Activated CD4-positive, alpha-beta memory T cell treated with anti-CD3 and anti-CD28 coated beads for 36 hours (primary cell): Measurements from ENCODE around the gene DCAF4. TPM values are rescaled to one million over a fixed set of nuclear protein-coding genes. Genes with fewer than 3 reads are reported as not detected.

ENCODE experiments used
- CTCF ChIA-PET: fragments of 350-600 bp; sonication (Branson Sonifier 250); formaldehyde crosslinking; loops from one replicate; lab custom pipeline; 2021; ENCODE audit warnings: antibody characterized with exemption, inconsistent platforms; lab: Charles Lee
- POLR2A ChIA-PET: fragments of 350-600 bp; sonication (Branson Sonifier 250); formaldehyde crosslinking; loops from one replicate; lab custom pipeline; 2021; ENCODE audit warnings: antibody characterized with exemption; lab: Charles Lee
- DNase-seq: peaks from one replicate; pipeline ENCODE4 v3.0.0-alpha.2; 2020
- H3K27ac Mint-ChIP-seq: one replicate; pipeline ENCODE4 v1.8.0; 2021; ENCODE audit warnings: mixed read lengths
- H3K27me3 Mint-ChIP-seq: one replicate; pipeline ENCODE4 v1.8.0; 2021; ENCODE audit warnings: mixed read lengths
- H3K36me3 Mint-ChIP-seq: one replicate; pipeline ENCODE4 v1.8.0; 2021; ENCODE audit warnings: mixed read lengths
- H3K4me1 Mint-ChIP-seq: one replicate; pipeline ENCODE4 v1.8.0; 2021; ENCODE audit warnings: low read depth, mixed read lengths
- H3K4me3 Mint-ChIP-seq: one replicate; pipeline ENCODE4 v1.8.0; 2021; ENCODE audit warnings: mild to moderate bottlenecking, mixed read lengths
- H3K9me3 Mint-ChIP-seq: one replicate; pipeline ENCODE4 v1.8.0; 2021; ENCODE audit warnings: mixed read lengths
- intact Hi-C: fragments of 100-400 bp; cut with micrococcal nuclease; formaldehyde crosslinking; loops from one replicate; pipeline ENCODE4 v1.15.1; 2023
- total RNA-seq, 2 experiments: library from RNA; stranded (reverse); gene quantifications; one replicate each; pipeline ENCODE4 v1.2.3, GENCODE V29; 2021

DCAF4 gene, protein sequence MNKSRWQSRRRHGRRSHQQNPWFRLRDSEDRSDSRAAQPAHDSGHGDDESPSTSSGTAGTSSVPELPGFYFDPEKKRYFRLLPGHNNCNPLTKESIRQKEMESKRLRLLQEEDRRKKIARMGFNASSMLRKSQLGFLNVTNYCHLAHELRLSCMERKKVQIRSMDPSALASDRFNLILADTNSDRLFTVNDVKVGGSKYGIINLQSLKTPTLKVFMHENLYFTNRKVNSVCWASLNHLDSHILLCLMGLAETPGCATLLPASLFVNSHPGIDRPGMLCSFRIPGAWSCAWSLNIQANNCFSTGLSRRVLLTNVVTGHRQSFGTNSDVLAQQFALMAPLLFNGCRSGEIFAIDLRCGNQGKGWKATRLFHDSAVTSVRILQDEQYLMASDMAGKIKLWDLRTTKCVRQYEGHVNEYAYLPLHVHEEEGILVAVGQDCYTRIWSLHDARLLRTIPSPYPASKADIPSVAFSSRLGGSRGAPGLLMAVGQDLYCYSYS
- total RNA-seq: 10 to 100 TPM; 13.4 to 13.6 TPM

DNA sequence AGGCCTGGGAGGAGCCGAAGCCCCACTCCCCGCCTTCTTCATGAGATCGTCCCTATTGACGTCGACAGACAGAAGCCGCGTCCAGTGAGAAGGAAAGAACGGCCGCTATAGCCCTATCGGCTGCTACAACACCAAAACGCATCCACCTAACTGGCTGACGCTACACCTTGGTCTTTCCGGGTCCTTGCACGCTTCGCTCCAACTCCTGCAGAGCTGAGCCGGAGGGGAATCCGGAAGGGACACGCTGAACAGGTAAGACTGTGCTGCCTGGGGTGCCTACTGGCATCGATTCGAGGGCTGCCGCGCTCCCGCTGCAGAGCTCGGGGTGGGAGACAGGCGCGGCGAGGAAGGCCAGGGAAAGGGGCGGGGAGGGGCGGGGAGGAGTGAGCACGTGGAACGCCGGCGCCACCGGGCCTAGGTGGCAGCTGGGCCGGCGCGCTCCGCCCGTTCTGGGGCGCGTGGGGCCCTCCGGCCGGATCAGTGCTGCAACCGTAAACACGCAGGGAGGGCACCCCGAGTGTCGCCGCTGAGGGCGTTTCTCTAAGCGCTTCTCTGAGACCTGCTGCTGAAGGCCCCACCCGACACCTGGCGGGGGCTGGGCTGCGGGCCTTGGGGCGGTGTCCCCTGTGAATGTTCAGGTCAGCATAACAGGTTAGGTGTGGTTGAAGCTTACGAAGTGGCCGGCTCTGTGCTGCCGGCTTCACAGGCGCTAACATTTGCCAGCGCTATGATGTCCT lies at the start of gene DCAF4:
TSS of gene DCAF4 (plus strand) at position 173 of the 737 bp plus-strand sequence. CDS start 11,515 bp downstream, outside the sequence.
- peak; percentile 97 for DNase-seq
- ChIA-PET CTCF (interaction anchor here (1.8 to 3.2 kb wide), 2 partner anchors 22 kb away, joined by 8 to 15 read pairs; no protein-coding TSS in a partner anchor), POLR2A (interaction anchor here (0.8 to 1.1 kb wide), 3 partner anchors 100 to 301 kb away, joined by 3 to 4 read pairs (median 3); partner anchors contain the start of genes RBM25 and ZFYVE1)
- Mint-ChIP-seq H3K4me1 (peaks cover 18% of the 10 kb centered on the region), H3K9me3 (no peaks in the 10 kb centered on the region), H3K27ac (peak within 1 kb of the TSS; percentile 69), H3K36me3 (peaks cover 2% of the 10 kb centered on the region), H3K4me3 (peak within 1 kb of the TSS; percentile 91), H3K27me3 (peaks cover 2% of the 10 kb centered on the region)
- intact Hi-C loops: loop anchor here (1.0 to 2.0 kb wide), 2 partner anchors 100 to 132 kb away; partner anchors contain the start of genes RBM25 and ZFYVE1

- Mint-ChIP-seq H3K4me3 (no peak overlapping the region), H3K27me3 (no peaks in the 10 kb centered on the region), H3K9me3 (peaks cover 4% of the 10 kb centered on the region), H3K36me3 (peaks cover 2% of the 10 kb centered on the region), H3K27ac (no peak overlapping the region), H3K4me1 (peaks cover 5% of the 10 kb centered on the region)
- ChIA-PET CTCF (no interaction called here), POLR2A (no interaction called here)
- no peak for DNase-seq
- intact Hi-C loops: no loop called here
These were observed 49.6 kb upstream of the DCAF4 start for GRCh38 chr14:72876710-72877063.

DNA sequence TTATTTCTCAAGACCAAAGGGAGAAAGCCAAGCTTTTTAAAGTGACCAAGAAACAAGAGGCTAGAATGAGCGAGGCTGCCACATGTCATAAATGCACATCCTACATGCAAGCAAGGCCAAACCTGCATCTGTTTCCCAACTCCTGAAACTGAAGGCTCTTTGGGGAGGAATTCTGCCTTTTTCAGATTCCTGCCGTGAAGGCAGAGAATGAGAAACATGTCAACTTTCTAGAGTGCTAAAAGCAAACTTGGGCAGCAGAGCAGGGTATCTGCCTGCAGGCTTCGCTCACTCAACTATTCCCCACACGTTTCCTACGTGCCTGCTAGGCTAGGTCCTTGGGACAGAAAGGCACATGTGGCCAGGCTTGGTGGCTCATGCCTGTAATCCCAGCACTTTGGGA lies 47.5 kb upstream of the DCAF4 start:
- H3K27ac Mint-ChIP-seq: no peak overlapping the region
- no peaks in the 10 kb centered on the region for H3K9me3 Mint-ChIP-seq

DNA sequence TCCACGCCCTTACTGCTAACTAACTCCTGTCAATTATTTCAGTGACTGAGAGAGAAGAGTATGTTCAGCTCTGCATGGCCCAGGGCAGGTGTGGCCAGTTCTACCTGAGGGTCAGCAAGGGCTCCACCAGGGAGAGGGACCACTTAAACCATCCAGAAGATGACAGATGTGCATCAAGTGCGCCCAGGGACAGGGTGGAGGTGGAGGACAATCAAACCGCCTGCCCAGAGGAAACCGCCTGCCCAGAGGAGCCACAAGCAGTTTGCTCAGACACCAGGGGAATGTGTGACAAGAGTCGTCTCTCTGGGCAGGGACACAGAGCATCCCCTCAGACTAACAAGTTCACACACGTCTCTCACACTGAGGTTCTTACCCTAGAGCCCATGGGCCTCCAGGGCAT lies 46.8 kb upstream of the DCAF4 start:
- intact Hi-C loops: no loop called here
- no peak for DNase-seq
- peaks cover 5% of the 10 kb centered on the region for H3K4me1 Mint-ChIP-seq
- CTCF ChIA-PET: no interaction called here
- POLR2A ChIA-PET: no interaction called here
- no peak overlapping the region for H3K27ac Mint-ChIP-seq
- no peaks in the 10 kb centered on the region for H3K36me3 Mint-ChIP-seq
- H3K9me3 Mint-ChIP-seq: no peaks in the 10 kb centered on the region
- no peak overlapping the region for H3K4me3 Mint-ChIP-seq
- peaks cover 3% of the 10 kb centered on the region for H3K27me3 Mint-ChIP-seq

More for the DNA sequence above, 47.5 kb upstream of the DCAF4 start:
- intact Hi-C loops: no loop called here
- H3K4me1 Mint-ChIP-seq: peaks cover 5% of the 10 kb centered on the region
- POLR2A ChIA-PET: no interaction called here
- CTCF ChIA-PET: no interaction called here
- H3K27me3 Mint-ChIP-seq: peaks cover 3% of the 10 kb centered on the region
- H3K4me3 Mint-ChIP-seq: no peak overlapping the region
- DNase-seq: no peak
- H3K36me3 Mint-ChIP-seq: no peaks in the 10 kb centered on the region

GRCh38 chr14:72880164-72880563 lies 46.1 kb upstream of the DCAF4 start:
- CTCF ChIA-PET: no interaction called here
- peaks cover 3% of the 10 kb centered on the region for H3K27me3 Mint-ChIP-seq
- POLR2A ChIA-PET: no interaction called here
- no peaks in the 10 kb centered on the region for H3K9me3 Mint-ChIP-seq
- H3K27ac Mint-ChIP-seq: no peak overlapping the region
- peaks cover 5% of the 10 kb centered on the region for H3K4me1 Mint-ChIP-seq
- DNase-seq: no peak
- H3K36me3 Mint-ChIP-seq: no peaks in the 10 kb centered on the region
- intact Hi-C loops: no loop called here
- no peak overlapping the region for H3K4me3 Mint-ChIP-seq

DNA sequence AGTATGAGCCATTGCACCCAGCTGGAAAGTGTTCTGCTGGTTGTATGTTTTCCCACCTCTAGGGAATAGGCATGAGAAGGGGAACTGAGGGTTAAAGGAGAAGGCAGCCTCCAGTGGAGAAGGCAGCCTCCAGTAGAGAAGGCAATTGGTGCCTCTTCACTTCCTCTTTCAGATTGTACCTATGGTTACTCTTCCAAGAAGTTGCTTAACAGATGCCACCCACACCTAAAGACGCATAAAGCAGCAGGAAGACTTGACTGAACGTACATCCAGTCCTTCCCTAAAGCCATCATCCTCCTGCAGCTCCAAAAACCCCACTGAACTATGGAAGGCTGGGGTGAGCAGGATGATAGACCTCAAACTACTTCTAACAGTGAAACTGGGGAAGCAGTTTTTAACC lies 45.4 kb upstream of the DCAF4 start:
- CTCF ChIA-PET: no interaction called here
- no peak overlapping the region for H3K27ac Mint-ChIP-seq
- no peak overlapping the region for H3K4me3 Mint-ChIP-seq
- POLR2A ChIA-PET: no interaction called here
- H3K27me3 Mint-ChIP-seq: peaks cover 3% of the 10 kb centered on the region
- DNase-seq: no peak
- H3K36me3 Mint-ChIP-seq: no peaks in the 10 kb centered on the region
- intact Hi-C loops: no loop called here
- peaks cover 5% of the 10 kb centered on the region for H3K4me1 Mint-ChIP-seq
- H3K9me3 Mint-ChIP-seq: no peaks in the 10 kb centered on the region

DNA sequence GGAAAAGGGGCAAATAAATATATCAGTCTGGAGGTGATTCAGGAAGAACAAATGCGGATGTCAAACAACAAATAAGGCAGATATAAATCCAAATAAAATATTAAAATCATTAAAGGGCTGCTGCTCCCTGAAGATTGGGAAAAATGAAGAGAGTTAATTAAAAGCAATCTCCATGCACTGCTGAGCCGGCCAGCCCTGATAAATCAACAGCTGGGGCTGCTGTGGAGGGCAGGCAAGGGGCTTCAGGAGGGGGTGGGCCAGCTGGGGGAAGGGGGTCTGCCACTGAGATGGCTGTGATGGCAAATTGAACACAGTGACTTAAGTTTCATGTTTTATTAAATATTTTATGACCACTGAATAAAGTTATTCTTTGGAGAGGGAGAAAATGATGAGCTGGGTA lies 44.7 kb upstream of the DCAF4 start:
- intact Hi-C loops: no loop called here
- H3K4me3 Mint-ChIP-seq: no peak overlapping the region
- no peak for DNase-seq
- peaks cover 5% of the 10 kb centered on the region for H3K4me1 Mint-ChIP-seq
- CTCF ChIA-PET: no interaction called here
- H3K9me3 Mint-ChIP-seq: no peaks in the 10 kb centered on the region
- POLR2A ChIA-PET: no interaction called here
- peaks cover 3% of the 10 kb centered on the region for H3K27me3 Mint-ChIP-seq
- no peak overlapping the region for H3K27ac Mint-ChIP-seq
- H3K36me3 Mint-ChIP-seq: no peaks in the 10 kb centered on the region

DNA sequence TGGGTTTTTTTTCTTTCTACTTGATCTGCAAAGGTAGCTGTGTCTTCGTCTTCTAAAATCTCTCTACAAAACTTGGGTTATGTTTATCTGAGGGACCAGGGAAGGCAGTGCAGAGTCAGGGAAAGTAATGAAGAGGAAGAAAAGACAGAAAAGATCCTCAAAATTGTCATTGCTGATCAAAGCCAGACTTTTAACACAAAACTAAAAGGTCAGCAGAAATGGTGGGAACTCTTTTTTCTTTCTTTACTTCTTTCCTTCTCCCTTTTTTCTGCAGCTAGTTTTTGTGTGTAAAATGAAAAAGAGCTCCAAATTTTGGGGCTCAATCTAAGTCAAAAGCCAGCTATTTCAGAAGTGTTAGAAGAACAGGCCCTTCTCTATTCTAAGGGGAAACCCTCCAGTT lies 44.2 kb upstream of the DCAF4 start:
- H3K27me3 Mint-ChIP-seq: peaks cover 3% of the 10 kb centered on the region
- no peaks in the 10 kb centered on the region for H3K36me3 Mint-ChIP-seq
- H3K4me1 Mint-ChIP-seq: peaks cover 5% of the 10 kb centered on the region
- H3K27ac Mint-ChIP-seq: no peak overlapping the region
- ChIA-PET CTCF (no interaction called here), POLR2A (no interaction called here)
- intact Hi-C loops: no loop called here
- no peak overlapping the region for H3K4me3 Mint-ChIP-seq
- DNase-seq: no peak
- H3K9me3 Mint-ChIP-seq: no peaks in the 10 kb centered on the region

GRCh38 chr14:72882463-72882862 lies 43.8 kb upstream of the DCAF4 start:
- Mint-ChIP-seq H3K4me1 (peaks cover 5% of the 10 kb centered on the region), H3K27me3 (peaks cover 3% of the 10 kb centered on the region), H3K9me3 (no peaks in the 10 kb centered on the region), H3K36me3 (no peaks in the 10 kb centered on the region), H3K27ac (no peak overlapping the region), H3K4me3 (no peak overlapping the region)
- ChIA-PET CTCF (no interaction called here), POLR2A (no interaction called here)
- intact Hi-C loops: no loop called here
- no peak for DNase-seq

DNA sequence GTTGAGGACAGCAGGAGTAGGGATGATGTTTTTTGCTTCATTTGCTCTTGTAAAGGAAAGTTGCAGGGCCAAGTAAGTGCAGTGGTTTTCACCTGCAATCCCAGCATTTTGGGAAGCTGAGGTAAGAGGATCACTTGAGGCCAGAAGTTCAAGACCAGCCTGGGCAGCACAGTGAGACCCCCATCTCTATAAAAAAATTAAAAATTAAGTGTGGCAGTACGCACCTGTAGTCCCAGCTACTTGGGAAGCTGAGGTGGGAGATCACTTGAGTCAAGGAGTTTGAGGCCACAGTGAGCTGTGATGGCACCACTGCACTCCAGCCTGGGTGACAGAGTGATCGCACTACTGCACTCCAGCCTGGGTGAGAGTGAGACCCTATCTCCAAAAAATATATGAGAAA lies 43.2 kb upstream of the DCAF4 start:
- intact Hi-C loops: no loop called here
- H3K4me1 Mint-ChIP-seq: peaks cover 5% of the 10 kb centered on the region
- ChIA-PET POLR2A (no interaction called here), CTCF (no interaction called here)
- no peak overlapping the region for H3K4me3 Mint-ChIP-seq
- H3K27ac Mint-ChIP-seq: no peak overlapping the region
- no peak for DNase-seq
- H3K36me3 Mint-ChIP-seq: no peaks in the 10 kb centered on the region
- peaks cover 3% of the 10 kb centered on the region for H3K27me3 Mint-ChIP-seq
- H3K9me3 Mint-ChIP-seq: no peaks in the 10 kb centered on the region

- H3K4me3 Mint-ChIP-seq: no peak overlapping the region
- no peak overlapping the region for H3K27ac Mint-ChIP-seq
- no peaks in the 10 kb centered on the region for H3K36me3 Mint-ChIP-seq
- H3K9me3 Mint-ChIP-seq: no peaks in the 10 kb centered on the region
- peaks cover 5% of the 10 kb centered on the region for H3K4me1 Mint-ChIP-seq
- DNase-seq: peak; percentile 49
- POLR2A ChIA-PET: no interaction called here
- intact Hi-C loops: no loop called here
- CTCF ChIA-PET: interaction anchor here (0.8 to 1.4 kb wide), 2 partner anchors 65 to 370 kb away, joined by 3 to 5 read pairs; no protein-coding TSS in a partner anchor
- H3K27me3 Mint-ChIP-seq: peaks cover 3% of the 10 kb centered on the region
These were observed 42.3 kb upstream of the DCAF4 start for GRCh38 chr14:72883961-72884360.

DNA sequence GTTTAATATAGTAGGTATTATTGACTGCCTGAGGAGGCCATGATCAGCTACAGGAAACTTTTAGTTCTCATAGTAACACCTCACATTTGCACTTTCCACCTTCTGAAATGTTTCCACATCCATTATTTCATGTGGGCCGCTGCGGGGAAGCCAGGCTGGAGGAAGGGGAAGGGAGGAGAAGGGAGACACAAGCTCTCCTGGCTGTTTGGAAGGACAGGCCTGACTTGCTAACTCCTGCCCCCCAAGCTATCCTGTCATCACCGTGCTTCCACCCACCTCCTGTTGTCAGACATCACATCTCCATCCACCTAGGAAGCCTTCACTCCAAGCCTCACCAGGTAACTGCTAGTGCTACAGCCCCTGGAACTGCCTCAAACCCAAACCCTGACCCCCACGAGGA lies 41.9 kb upstream of the DCAF4 start:
- H3K4me1 Mint-ChIP-seq: peaks cover 5% of the 10 kb centered on the region
- ChIA-PET POLR2A (no interaction called here), CTCF (interaction anchor here (0.8 to 1.4 kb wide), 2 partner anchors 64 to 371 kb away, joined by 3 to 5 read pairs; no protein-coding TSS in a partner anchor)
- no peak overlapping the region for H3K4me3 Mint-ChIP-seq
- H3K9me3 Mint-ChIP-seq: no peaks in the 10 kb centered on the region
- peaks cover 3% of the 10 kb centered on the region for H3K27me3 Mint-ChIP-seq
- H3K36me3 Mint-ChIP-seq: no peaks in the 10 kb centered on the region
- intact Hi-C loops: no loop called here
- no peak for DNase-seq
- H3K27ac Mint-ChIP-seq: no peak overlapping the region
